M059J (cell line): ENCODE measurements around the gene WDR93. TPM values are rescaled to one million over a fixed set of nuclear protein-coding genes. Genes with fewer than 3 reads are reported as not detected.
A peak's percentile ranks its signal among the peaks of the same experiment; 100 is the strongest.

ENCODE experiments used
- DNase-seq: peaks from one replicate; pipeline ENCODE4 v3.0.0-alpha.2; 2012; ENCODE audit warnings: low read depth
- total RNA-seq: library from RNA; depleted of rRNA; stranded (reverse); fragments of >200 nt; shearing (Covaris generic); gene quantifications from 2 replicates; pipeline ENCODE4 v1.2.3, GENCODE V29; 2014; rRNA removed

WDR93 gene
- 0.25 TPM in 1 of 2 replicates, not detected in the other for total RNA-seq

DNA sequence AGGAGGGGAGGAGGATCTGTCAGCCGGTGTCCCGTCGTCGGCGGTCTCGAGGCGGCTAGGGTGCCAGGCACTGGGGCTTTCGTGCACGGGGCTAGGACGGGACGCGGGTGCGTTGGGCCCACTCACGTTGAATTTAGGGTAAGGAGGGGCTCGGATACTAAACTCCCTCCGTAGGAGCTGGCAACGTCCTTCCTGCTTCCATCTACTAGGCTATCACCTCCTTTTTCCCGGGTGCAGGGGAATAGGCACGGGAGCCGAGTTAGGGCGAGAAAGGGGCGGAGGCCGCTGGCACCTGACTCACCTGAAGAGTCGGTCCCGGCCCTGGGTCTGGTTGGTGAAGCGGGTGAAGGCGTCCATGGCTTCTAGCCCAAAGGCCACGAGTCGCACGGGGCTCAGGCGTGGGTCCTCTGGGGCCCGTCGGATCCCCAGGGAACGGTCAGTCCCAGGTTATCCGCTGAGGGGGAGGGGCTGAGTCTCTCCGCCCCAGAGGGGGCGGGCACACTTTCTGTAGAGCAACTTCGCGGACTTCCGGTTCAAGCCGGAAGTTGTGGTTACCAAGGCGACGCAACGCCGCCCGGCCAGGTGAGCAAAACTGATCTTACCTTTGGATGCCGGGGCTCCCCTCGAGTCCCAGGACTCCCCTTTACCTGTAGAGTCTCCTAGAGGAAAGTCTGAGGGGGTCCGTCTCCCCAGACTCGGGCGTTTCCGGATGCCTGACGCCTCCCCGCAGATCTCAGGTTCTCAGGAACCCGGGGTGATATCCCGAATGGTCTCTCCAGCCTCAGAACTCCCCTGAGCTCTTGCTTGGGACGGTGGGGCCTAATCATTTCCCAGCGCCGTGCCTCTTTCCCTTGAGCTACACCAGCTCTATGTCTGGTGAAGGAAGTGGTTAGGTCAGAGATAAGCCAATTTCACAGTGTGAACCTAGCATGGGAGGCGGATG lies at the start of gene WDR93, which contains the start of gene PEX11A:
Gene WDR93 (plus strand): TSS at position 536 of the 943 bp plus-strand sequence. CDS start 10,936 bp downstream, outside the sequence.
Gene PEX11A (minus strand): TSS at position 479 of the 943 bp plus-strand sequence. CDS start 122 bp downstream, at position 357.
- DNase-seq = peak; percentile 70

DNA sequence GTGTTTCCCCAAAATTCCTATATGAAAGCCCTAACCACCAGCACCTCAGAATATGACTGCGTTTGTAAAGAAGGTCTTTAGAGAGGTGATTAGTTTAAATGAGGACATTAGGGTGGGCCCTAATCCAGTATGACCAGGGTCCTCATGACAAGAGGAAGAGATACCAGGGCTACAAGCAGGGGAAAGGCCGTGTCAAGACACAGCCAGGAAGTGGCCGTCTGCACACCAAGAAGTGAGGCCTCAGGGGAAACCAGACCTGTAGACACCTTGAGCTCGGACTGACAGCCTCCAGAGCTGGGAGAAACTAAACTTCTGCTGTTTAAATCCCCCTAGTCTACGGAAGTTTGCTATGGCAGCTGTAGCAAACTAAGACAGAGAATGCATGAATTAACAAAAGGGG lies 49.6 kb upstream of the WDR93 start:
- no peak for DNase-seq

DNA sequence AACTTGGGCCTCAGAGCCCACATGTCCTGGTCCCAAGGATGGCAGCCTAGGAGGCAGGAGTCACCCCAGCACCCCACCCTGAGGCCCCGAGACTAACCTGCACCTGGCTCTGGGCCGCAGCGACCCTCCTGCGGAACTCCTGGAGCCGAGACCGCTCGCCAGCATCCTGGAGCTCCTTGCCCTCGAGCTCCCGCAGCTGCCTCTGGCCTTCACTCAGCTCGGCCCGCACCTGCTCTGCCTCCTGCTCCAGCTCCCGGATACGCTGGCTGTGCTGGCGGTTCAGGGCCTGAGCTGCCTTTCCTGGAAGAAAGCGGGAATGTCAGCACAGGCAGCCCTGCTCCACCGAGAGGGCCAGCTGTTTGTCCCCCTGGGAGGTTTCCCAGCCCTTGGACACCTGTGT lies 48.5 kb upstream of the WDR93 start:
- no peak for DNase-seq

DNA sequence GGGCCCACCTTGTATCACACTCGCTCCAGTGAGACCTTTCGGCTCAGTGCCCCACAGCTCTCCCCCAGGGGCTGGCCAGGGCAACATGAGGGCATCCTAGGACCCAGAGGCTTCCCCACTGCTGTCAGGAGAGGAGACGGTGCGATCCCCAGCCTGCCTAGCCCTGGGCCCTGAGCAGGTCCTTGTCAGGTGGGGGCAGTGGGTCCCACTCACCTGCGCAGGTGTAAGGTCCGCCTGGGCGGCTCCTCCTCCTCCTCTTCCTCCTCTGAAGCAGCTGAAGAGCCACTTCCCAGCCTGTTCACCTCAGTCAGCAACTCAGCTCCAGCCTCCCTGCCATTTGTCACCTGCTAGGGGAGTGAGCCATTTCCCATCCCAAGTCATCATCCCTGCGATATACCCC lies 44.9 kb upstream of the WDR93 start:
- no peak for DNase-seq

DNA sequence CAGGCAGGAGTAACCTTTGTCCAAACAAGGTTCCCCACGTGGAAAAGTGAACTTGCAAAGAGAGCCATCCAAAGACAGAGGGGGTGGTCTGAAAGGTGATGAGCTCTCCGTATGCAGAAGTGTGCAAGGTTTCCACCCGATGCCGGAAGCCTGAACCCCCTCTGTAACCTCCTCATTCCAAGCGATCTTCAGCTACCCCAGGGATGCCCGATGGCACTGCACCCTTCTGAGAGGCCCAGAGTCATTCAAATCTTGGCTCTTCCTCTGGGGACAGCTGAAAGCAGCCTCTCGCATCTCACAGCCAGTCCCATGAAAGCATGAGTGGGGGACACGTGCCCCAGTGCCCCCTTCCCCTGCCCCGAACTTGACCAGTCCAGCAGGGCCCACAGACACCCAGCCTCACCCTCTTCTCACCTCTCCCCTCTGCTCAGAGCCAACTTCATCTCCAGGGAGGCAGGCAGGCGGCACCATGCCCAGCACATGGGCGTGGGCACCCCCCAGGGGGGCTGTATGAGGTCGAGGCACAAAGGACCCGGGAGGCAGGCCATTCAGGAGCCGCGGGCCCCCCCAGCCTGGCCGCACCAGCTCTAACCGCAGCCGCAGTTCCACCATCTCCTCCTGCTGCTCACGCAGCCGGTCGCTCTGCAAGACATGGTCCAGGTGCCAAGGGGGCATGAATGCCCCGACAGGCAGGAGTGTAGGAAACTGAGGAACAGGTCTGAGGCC lies 44.0 kb upstream of the WDR93 start:
- DNase-seq = no peak

DNA sequence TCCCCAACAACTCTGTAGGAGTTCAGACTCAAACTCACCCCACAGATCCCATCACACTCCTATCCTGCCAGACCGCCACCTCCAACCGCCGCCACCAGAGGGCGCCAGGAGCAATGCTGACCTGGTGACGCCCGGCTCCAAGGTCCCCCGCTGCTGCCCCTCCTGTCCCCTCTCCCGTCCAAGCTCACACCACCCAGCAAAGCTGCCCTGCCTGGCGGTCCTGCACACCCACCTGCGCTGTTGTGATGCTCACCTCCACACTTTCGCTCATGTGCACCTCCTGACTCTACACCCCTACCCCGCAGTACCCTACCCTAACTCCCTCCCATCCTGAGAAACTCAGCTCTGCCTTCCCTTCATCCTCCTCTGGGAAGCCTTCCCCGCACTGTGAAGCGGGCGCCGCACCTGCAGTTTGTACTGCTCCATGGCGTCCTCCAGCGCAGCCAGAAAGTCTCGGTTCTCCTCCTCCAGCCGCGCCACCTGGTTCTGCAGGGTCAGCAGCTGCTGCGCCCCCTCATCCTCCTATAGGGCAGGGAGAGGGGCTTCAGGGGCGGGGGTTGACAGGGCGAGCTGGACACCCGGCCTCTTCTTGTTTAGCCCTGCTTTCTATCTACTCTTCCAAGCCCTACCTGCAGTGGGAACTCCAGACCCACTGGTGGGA lies 43.3 kb upstream of the WDR93 start:
- no peak for DNase-seq

DNA sequence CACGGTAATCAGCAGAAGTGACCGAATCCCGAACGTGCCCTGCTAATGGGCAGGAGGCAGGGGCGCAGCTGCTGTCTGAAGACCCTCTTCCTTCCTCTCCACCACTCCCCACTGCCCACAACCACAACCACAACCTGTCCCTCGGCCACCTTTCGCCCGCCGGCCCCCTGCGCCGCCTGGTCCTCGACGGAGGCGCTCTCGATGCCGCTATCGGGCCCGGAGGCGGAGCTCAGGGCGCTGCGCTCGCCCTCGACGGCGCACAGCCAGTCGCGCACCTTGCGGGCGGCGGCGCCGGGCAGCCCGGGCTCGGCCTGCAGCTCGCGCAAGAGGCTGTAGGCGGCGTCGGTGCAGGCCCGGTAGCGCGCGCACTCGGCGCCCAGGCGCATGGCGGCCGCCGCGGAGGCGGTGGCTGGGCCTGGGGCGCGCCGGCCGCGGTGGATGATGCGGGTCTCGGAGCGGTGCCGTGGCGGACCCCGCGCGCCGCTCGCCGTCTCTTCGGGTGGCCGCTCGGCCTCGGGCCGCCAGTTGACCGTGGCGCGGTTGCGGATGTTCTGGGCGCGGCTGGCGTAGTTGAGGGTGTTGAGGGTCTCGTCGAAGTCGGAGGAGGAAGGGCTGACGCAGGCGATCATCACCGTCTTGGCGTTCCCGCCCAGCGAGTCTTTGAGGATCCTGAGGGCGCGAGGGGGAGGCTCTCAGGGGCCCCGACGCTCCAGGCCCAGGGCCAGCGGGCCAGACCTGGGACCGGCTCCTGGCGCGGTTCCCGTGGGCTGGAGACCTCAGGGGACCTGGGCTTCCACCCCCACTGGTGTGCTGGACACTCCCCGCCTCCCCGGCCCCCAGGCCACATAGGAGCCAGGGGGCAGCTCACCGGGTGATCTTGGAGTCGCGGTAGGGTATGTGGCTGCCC lies 42.3 kb upstream of the WDR93 start:
- DNase-seq = no peak

DNA sequence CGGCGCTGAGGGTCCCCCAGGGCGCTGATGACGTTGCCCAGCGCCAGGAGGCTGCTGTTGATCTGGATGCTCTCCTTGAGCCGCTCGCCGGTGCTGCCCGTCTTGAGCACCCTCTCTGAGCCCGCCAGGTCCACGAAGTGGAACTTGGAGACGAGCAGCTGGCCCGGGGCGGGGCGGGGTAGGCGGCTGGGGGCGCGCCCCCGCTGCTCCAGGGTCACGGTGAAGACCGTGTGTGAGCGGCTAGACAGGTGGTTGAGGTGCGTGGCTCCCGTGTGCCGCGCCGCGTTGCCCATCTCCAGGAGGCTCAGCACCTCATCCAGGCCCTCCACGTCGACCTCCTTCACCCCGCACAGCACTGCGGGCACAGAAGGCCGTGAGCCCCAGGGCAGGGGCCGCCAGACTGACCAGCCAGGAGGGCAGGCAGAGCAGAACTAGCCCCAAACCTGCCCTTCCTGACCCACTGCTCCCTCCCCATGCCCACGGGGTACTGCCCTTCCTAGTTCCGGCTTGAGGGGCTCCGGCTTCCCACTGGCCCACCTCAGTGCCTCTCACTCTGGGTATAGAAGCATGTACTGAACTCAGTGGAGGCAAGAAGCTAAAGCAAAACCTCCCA lies 41.5 kb upstream of the WDR93 start:
- DNase-seq = no peak

DNA sequence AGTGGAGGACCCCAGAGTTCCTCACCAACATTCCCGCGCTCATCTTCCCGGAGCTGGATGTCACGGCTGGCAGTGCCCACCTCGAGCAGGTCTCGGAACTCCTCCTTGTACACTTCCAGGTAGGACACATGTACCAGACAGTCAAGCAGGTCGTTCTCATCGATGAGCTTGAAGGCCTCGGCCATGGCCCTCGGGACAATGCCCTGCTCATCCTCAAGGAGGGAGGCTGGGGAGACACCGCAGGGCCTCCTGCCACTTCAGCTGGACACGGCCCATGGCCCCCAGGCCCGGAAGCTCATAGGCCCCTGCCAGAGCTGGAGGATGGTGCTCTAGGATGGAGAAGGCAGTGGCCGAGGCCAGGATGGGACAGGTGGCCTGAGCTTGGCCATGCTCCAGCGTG lies 40.9 kb upstream of the WDR93 start:
- no peak for DNase-seq

DNA sequence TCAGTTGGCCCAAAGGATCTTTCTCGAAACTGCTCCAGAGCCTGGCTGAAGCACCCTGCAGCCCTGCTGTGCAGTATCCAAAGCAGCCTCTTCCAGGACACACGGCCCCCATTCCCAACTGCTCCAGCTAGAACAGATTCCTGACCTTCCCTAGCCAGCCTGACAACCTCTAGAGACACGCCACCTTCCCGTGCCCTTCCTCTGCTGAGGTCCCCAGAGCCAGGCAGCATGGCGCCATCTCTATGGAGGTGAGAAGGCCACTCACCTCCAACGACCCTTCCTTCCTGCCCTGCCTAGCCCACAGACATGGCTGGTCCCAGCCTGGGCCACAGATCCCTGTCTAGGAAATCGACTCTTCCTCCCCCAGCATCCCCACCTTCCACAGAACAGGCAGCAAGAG lies 38.5 kb upstream of the WDR93 start:
- no peak for DNase-seq

DNA sequence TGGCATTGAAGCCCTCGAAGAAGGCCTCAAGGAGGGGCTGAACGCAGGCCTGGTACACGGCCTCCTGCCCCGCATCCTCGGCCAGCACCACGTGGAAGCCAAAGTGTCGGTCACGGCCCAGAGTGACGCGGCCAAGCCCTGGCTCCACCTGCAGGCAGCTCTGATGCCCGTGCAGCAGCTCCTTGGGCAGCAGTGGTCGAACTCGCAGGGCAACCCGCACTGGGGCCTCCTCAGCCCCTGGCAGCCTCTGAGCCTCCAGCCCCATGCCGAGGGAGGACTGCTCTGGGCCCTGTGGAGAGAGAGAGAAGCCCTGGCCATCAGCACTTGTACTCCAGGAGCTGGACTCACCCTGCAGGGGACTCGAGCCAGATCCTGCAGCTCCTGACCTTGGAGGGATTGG lies 37.9 kb upstream of the WDR93 start:
- DNase-seq = no peak

DNA sequence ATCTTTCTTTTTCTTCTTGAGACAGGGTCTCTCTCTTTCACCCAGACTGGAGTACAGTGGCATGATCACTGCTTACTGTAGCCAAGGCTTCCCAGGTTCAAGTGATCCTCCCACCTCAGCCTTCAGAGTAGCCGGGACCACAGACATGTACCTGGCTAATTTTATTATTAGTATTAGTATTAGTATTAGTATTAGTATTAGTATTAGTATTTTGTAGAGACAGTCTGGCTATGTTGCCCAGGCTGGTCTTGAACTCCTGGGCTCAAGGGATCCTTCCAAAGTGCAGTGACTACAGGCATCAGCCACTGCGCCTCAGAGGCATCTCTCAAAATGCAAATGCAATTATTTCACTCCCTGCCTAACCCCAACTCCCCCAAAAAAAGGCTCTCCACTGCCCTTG lies 37.0 kb upstream of the WDR93 start:
- no peak for DNase-seq

DNA sequence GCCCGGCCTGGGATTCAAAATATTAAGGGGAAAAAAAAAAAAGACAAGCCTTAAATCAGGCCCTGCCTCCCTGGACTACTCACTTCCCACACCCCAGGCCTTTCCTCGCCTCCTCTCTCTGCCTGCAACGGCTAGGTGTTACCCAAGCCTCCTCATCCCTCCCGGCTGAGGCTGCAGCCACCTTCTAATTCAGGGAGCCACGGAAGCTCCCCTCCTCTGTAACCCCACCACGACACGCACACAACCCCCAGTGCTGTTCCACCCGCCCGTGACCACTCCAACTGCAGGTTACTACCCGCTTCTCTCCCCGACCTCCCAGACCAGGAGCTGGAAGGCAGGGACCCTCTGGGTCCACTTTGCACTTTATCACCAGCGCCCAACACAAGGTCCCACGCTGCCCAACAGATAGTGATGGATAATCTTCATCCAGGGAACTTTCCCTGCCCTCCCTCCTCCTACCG lies 36.3 kb upstream of the WDR93 start:
- DNase-seq = peak; percentile 41

DNA sequence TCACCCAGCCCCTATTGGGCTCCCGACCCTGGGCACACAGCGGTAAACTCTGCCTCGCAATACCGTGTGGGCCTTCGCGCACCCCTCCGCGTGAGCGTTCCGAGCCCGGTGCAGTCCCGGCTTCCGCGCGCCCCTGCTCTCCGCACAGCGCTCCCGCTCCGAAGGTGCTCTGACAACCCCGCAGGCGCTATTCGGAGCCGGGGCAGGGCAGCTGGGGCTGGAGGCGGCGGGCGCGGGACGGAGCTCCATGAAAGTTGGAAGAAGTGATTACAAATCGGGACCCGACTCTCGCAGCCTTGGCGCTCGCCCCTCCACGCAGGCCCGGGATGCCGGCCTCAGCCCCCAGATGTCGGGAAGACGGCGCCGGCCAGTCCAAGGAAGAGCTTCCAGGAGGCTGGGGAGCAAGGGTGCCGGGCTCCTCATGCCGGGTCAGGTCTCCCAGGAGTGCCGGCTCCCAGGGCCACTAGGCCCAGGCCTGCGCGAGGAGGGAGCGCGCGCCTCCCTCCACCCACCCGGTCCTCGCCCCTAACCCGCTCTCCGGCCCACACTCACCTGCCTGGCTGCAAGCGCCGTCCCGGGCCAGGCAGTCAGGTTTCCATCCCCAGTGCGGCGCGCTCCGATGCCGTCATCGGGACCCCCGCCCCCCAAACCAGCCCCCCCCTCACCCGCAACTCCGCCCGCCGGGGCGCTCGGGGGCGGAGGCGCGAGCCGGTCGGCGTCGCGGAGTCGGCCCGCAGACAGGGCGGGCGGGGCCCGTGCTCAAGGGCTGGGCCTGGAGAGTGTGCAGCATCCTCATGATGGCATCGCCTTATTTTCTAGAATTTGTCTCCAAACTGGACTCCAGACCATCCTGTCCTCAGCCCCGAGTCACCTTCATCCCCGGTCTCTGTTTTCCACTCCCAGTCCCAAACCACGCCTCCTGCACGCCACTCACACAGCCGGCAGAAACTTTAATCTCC lies 35.5 kb upstream of the WDR93 start, which contains the start of gene KIF7:
Gene KIF7 (minus strand): TSS at position 621 of the 959 bp plus-strand sequence. CDS start 2,537 bp downstream, outside the sequence.
- peak; percentile 57 for DNase-seq

DNA sequence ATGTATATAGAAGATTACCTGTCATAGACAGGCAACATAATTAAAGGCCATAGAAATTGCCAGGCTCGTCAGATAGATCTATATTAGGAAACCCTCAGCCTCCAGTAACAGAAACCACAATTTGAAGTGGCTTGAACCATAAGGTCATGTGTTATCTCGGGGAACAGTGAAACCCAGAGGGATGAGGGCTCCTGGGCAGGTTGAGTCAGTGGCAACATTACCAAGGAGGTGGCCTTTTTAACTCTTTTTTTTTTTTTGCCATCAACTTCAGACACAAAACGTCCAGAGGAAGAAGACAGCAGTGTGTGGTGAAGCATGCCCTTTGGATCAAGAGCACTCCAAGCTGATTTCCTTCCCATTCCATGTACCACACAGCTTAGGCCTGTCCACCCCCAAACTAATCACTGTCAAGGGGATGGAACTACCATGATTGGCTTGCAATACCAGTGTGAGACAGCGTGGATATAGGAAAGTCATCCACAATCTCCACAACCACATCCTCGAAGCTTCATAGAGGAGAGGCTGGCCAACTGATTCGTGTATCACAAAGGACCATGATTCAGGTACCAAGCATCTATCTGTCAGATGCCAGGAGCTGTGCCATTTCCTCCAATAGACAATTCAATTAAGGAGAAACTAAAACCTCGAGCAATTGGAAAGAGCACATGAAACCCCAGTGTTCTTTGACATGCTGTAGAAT lies 34.3 kb upstream of the WDR93 start:
- peak; percentile 78 for DNase-seq

DNA sequence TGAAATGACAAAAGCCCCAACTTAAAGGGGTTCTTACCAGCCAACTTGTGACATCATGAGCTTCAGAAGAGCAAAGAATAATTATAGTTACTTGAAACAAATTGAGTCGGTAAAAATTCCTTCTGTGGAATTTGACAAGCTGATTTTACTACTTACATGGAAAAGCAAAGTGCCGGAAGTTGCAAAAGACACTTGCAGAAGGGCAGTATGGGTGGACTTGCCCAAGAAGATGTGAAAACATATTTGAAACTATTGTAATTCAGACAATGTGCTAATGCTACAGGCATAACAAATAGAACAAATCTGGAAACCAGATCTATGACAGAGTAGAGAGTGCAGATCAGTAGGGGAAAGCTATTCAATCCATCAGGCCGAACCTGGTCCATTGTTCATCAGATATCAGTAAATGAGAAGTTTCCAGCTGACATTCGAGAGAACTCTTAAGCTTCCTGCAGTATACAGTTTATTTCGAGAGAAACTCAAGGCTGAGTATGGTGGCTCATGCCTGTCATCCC lies 32.9 kb upstream of the WDR93 start:
- no peak for DNase-seq

DNA sequence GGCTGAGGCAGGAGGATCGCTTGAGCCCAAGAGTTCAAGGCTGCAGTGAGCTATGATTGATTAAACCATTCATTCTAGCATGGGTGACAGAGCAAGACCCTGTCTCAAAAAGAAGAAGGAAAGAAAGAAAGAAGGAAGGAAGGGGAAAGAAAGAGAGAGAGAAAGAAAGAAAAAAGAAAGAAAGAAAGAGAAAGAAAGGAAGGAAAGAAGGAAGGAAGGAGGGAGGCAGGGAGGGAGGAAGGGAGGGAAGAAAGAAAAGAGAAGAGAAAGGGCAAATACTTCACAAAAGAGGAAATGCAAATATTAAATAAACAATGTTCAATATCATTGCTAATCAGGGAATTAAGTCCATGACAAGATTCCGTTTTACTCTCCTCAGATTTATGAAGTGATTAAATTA lies 31.3 kb upstream of the WDR93 start:
- no peak for DNase-seq

DNA sequence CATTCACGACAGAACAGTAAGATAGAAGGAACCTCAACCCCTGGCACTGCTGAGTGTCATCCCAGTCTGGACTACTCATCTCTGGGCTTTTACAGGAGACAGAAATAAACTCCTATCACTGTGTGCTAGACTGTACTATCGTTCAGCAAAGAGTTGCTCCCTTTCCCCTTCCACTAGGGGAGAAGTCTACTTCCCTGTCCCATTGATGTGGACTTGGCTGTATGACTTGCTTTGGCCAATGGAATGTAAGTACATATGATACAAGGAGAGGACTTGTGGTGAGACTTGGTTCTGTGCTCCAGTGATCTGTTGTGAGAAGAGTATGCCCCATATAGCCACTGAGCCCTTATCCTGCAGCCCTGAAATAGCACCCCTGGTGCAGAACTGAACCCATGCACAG lies 30.1 kb upstream of the WDR93 start:
- no peak for DNase-seq
